Measurements from ENCODE around the gene ARID1B.

The ARID1B gene

GRCh38 chr6:157049133-157049532 is 272.0 kb downstream of the ARID1B start:
- no peak for TF ChIP-seq CTCF (IDR thresholded peaks at IDR 0.05; ENCODE audit: poor library complexity, severe bottlenecking)
- H3K27me3 ChIP-seq (ENCODE audit: insufficient read depth, poor library complexity, severe bottlenecking): no peaks in the 10 kb centered on the region
- ATAC-seq (ENCODE audit: low read depth): no peak
- H3K4me1 ChIP-seq (ENCODE audit: insufficient read depth, poor library complexity, severe bottlenecking): peaks cover 5% of the 10 kb centered on the region
- H3K9me3 ChIP-seq (ENCODE audit: severe bottlenecking): no peaks in the 10 kb centered on the region
- H3K36me3 ChIP-seq (ENCODE audit: low read depth): peaks cover 5% of the 10 kb centered on the region; the same call in 1 of the 2 replicates
- no peak overlapping the region for H3K27ac ChIP-seq (ENCODE audit: poor library complexity, severe bottlenecking)
- H3K4me3 ChIP-seq (ENCODE audit: severe bottlenecking): no peak overlapping the region
- no peak for DNase-seq (ENCODE audit: low spot score)

GRCh38 chr6:157050537-157051265 is 273.5 kb downstream of the ARID1B start:
- H3K27me3 ChIP-seq (ENCODE audit: insufficient read depth, poor library complexity, severe bottlenecking): no peaks in the 10 kb centered on the region
- DNase-seq (ENCODE audit: low spot score): no peak
- no peak overlapping the region for H3K4me3 ChIP-seq (ENCODE audit: severe bottlenecking)
- TF ChIP-seq CTCF (IDR thresholded peaks at IDR 0.05; ENCODE audit: poor library complexity, severe bottlenecking): no peak
- ATAC-seq (ENCODE audit: low read depth): no peak
- peaks cover 1% of the 10 kb centered on the region for H3K4me1 ChIP-seq (ENCODE audit: insufficient read depth, poor library complexity, severe bottlenecking)
- H3K27ac ChIP-seq (ENCODE audit: poor library complexity, severe bottlenecking): no peak overlapping the region
- no peaks in the 10 kb centered on the region for H3K36me3 ChIP-seq (ENCODE audit: low read depth)
- H3K9me3 ChIP-seq (ENCODE audit: severe bottlenecking): no peaks in the 10 kb centered on the region

- ATAC-seq (ENCODE audit: low read depth) (no peak), DNase-seq (ENCODE audit: low spot score) (no peak)
- Histone ChIP-seq H3K4me1 (ENCODE audit: insufficient read depth, poor library complexity, severe bottlenecking) (no peaks in the 10 kb centered on the region), H3K36me3 (ENCODE audit: low read depth) (no peaks in the 10 kb centered on the region), H3K27me3 (ENCODE audit: insufficient read depth, poor library complexity, severe bottlenecking) (no peaks in the 10 kb centered on the region), H3K9me3 (ENCODE audit: severe bottlenecking) (no peaks in the 10 kb centered on the region), H3K27ac (ENCODE audit: poor library complexity, severe bottlenecking) (no peak overlapping the region), H3K4me3 (ENCODE audit: severe bottlenecking) (no peak overlapping the region)
- TF ChIP-seq CTCF (IDR thresholded peaks at IDR 0.05; ENCODE audit: poor library complexity, severe bottlenecking): no peak
These were observed 277.4 kb downstream of the ARID1B start for GRCh38 chr6:157054531-157054979.

GRCh38 chr6:157055863-157056262 is 278.7 kb downstream of the ARID1B start:
- ATAC-seq (ENCODE audit: low read depth) (no peak), DNase-seq (ENCODE audit: low spot score) (no peak)
- Histone ChIP-seq H3K27me3 (ENCODE audit: insufficient read depth, poor library complexity, severe bottlenecking) (no peaks in the 10 kb centered on the region), H3K4me3 (ENCODE audit: severe bottlenecking) (no peak overlapping the region), H3K36me3 (ENCODE audit: low read depth) (no peaks in the 10 kb centered on the region), H3K4me1 (ENCODE audit: insufficient read depth, poor library complexity, severe bottlenecking) (no peaks in the 10 kb centered on the region), H3K27ac (ENCODE audit: poor library complexity, severe bottlenecking) (no peak overlapping the region), H3K9me3 (ENCODE audit: severe bottlenecking) (no peaks in the 10 kb centered on the region)
- no peak for TF ChIP-seq CTCF (IDR thresholded peaks at IDR 0.05; ENCODE audit: poor library complexity, severe bottlenecking)

GRCh38 chr6:157056275-157056674 is 279.1 kb downstream of the ARID1B start:
- Histone ChIP-seq H3K4me1 (ENCODE audit: insufficient read depth, poor library complexity, severe bottlenecking) (no peaks in the 10 kb centered on the region), H3K36me3 (ENCODE audit: low read depth) (no peaks in the 10 kb centered on the region), H3K4me3 (ENCODE audit: severe bottlenecking) (no peak overlapping the region), H3K9me3 (ENCODE audit: severe bottlenecking) (no peaks in the 10 kb centered on the region), H3K27me3 (ENCODE audit: insufficient read depth, poor library complexity, severe bottlenecking) (no peaks in the 10 kb centered on the region), H3K27ac (ENCODE audit: poor library complexity, severe bottlenecking) (no peak overlapping the region)
- DNase-seq (ENCODE audit: low spot score): no peak
- ATAC-seq (ENCODE audit: low read depth): no peak
- TF ChIP-seq CTCF (IDR thresholded peaks at IDR 0.05; ENCODE audit: poor library complexity, severe bottlenecking): no peak
